C1 segment of cervical spinal cord (tissue), 14 donors: ENCODE measurements around the gene CHN2.

Experiments
- DNase-seq, 14 donors: peaks; one replicate each; lab custom pipeline; 2025; lab: John Stamatoyannopoulos, UW

The CHN2 gene

GRCh38 chr7:29360633-29361625 lies 166.4 kb downstream of the CHN2 start:
- peak in 1 of 14 donors; percentile 69 for DNase-seq

DNA sequence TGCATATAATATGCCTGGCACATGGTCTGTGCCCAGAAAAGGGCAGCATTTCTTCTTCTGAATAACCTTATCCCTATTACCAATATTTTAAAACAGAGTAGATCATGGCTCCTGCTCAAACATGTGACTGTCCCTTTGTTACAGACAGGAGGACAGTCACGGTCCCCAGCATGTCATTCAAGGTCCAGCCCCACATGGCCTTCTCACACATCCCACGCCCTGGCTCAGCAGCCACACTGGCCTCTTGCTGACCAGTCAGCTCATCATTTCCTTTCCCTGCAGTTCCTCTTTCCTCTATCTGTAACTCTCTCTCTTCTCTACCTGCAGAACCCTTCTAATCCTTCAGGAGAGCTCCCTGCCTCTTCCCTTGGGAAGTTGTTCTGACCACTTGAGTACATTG lies 167.8 kb downstream of the CHN2 start:
- peak in 1 of 14 donors; percentile 53 for DNase-seq

GRCh38 chr7:29363636-29364425 lies 169.3 kb downstream of the CHN2 start:
- DNase-seq: no peak

GRCh38 chr7:29364661-29365060 lies 170.1 kb downstream of the CHN2 start:
- DNase-seq: no peak

DNA sequence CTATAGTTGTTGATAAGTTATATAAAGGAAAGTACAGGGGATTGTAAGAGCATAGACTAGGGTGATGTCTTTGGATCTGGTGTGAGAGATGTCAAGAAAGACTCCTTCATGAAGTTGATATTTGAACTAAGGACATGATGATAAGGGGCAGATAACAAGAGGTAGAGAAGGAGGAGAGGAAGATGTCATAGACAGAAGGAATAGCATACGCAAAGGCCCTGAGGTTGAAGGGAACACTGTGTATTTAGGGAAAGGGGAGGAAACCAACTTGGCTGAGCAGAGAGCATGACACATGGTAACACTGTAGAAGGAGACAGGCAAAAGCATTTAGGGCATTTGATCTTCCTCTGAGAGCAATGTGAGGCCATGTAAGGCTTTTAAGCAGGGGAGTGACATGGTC lies 170.8 kb downstream of the CHN2 start:
- no peak for DNase-seq

DNA sequence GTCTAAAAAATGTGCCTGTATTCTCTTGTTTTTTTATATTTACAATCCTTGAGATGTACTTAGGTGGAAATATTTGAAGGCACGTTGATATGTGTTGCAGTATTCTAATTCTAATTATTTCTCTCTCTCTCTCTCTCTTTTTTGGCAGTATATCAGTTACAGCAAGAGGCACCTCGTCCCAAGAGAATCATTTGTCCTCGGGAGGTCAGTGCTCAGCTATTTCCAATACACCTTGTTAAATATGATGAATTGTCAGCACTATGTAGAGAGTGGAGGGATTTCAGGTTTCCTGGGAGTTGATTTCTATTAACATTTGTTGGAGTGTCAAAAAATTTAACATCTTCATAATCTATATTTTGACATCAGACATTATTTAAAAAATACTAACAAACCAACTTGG lies 173.2 kb downstream of the CHN2 start:
- DNase-seq: no peak

DNA sequence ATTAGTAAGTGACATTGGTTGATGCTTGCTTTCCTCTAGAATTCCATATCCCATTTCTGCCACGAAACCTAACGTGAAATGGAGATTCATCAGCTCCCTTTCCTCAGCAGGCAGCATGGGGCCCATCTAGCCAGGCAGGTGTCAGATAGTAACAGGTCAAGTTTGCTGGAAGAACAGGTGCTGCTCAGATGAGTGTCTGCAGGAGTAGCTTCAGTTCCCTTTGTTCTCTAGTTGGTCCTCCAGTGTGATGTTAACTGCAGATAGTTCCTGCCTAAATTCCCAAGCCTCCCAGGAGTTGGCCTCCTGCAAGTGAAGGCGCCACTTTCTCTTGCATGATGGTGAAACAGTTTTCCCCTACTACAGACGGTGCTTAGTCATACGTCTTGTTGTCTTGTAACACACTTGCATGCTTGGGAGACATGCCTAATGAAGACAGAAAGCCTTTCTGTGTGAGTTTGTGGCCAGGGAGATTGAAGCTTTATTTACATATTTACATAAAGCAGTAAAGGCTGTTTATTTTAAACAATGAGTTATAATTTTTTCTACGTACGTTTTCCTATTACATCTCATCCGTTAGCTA lies 175.4 kb downstream of the CHN2 start:
- DNase-seq: no peak

DNA sequence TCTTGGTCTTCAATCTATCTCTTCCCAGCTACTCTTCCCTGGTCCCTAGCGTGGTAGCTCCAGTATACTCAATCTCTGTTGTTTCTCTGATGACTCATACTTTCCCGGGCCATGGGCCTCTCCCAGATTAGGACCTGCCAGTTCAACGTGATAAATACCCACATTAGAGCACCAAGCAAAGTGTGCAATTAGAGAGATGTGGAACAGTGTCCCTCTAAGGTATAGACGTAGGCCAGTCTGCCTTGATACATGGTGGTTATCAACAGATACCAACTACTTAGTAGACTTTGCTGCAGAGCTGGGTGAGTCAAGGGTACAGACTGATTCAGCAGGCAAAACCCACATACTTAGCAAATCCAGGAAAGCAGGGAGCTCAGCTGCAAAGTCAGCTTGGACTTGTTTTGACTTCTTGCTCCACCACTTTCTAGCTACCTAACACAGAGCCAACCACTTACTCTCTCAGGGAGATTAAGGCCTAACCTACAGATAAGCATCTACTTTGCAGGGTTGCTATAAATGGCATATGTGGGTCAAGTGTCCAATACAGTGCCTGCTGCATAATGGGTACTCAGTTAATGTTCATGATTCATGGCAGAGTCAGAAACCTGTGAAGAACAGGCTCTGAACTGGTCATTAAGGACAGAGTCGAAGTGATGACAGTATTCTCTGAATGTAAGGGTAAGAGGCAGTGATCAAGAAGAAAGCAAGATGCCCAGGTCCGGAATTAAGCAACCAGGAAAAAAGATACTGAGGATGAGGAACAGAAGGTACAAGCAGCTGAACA lies 176.1 kb downstream of the CHN2 start:
- no peak for DNase-seq

DNA sequence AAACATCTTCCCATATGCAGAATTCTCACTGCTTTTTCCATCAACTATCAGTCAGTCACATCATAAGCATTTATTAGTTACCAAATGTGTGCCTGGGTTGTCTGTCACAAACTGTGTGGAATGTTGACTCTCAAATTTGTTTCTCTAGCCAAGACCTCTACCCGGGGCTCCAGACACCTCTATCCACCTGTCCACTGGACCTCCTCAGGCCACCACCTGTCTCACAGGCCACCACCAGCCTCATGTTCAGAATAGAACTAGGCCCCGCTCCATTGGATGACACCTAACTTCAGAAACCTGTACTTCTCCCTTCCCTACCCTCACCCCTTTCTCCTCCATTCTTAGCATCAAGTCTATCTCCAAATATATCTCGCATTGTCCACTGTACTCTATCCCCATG lies 176.9 kb downstream of the CHN2 start:
- DNase-seq: peak in 1 of 14 donors; percentile 41

GRCh38 chr7:29372351-29373090 lies 177.9 kb downstream of the CHN2 start:
- DNase-seq: no peak

DNA sequence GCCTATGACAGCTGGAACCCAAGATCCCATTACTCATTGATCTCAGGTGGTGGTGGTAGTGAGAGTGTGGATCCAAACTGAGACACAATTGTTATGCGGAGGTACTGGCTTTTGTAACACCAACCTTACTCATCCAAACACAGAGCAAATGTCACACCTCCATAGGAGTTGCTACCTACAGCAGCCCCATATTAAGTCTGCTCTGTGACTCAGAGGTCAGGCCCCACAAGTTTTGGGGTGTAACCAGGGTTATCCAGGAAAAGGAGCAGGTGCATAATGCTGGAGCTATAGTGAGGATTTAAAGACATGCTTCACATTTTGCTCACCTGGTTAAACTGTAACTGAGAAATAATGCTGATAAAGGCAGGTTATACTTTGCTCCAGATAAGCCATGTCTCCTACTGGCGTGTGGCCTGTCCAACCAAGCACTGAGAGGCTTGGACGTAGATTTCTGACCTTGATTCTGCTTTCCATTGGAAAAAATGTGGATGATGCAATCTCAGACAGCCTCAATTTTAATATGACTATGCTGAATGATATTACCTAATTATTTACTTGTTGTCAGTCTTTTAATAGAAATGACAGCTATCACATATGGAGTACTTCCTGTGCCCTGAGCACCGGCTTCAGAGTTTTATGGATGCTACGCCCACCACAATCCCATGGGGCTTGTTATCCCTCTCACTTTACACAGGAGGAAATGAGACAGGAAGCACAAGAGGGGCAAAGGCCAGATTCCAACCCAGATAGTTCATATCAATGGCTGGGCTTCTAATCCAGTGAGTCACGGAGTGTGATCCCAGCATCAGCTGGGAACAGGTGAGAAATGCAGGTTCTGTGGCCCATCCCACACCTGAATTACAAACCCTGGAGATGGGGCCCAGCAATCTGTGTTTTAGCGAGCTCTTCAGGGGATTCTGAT lies 181.3 kb downstream of the CHN2 start:
- no peak for DNase-seq

DNA sequence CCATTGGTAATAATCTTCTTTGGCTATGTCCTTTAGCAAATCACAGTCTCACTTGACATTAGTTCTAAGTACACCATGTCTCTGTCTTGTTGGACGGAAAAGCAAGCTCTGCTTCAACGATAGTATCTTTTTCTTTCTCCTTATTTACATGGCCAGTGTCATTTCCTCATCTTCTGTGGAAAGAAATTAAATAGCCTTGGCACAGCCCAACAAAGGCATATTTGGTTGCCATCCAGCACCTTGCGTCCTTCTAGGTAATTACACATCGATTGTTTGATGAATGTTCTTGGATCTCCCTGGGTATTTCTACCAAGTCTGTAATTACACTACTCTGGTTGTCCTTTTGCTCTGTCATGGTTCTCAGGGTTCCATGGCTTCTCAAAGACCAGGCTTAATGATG lies 183.1 kb downstream of the CHN2 start:
- DNase-seq: no peak

DNA sequence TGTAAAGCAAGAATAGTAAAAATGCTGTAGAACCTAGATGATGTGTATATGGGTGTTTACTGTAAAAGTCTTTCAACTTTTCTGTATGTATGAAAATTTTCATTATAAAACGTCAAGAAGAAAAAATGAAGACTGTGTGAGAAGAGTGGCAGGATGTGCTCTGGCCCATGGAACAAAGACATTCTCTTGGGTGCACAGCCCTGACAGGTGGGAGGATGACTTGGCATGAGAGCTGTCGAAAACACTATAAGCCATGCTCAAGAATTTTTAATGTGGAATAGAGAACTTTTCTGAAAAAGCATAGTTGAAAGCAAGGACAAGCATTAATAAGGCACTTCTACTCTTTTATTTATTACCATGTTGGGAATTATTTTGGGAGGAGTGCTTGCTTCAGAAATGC lies 185.0 kb downstream of the CHN2 start:
- DNase-seq: no peak

DNA sequence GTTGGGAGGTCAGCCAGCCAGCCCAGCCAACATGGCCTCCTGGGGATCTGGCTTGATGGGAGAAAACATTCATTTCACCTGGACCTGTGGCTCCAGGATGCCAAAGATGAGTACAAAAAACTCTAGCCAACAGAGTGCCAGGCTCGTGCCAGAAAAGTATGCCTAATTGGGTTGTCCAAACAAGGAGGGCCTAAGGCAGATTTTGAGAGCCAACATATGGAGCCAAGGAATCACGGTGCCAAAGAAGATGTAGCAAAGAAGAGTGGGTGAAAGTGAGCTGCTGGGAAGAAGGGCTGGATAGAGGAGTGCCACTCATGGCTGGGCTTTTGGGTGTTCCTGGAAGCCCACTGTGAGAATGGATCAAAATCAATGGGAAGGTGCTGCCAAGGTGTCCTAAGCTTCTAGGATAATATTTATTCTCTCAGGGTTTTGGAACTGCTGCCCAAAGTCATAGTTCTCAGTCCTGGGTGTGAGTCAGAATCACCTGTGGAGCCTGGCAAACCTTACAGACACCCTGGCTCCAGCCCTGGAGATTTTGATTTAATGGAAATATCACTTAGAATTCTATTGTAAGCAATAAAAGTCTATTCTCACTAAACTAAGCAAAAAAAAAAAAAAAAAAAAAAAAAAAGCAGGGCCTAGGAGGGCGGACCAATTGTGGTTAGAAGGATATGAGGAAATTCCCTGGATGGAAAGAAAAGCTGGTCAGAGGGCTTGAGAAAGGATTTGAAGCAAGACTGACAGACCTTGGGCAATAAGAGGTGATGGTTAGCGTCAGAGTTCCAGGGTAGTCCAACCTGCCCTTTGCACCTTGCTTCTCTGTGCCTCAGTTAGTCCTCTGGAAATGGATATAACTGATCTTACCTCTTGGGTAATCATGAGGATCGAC lies 186.9 kb downstream of the CHN2 start:
- DNase-seq: peak in 1 of 14 donors; percentile 91

- DNase-seq: no peak
Measured at GRCh38 chr7:29384277-29384676, 189.7 kb downstream of the CHN2 start.

DNA sequence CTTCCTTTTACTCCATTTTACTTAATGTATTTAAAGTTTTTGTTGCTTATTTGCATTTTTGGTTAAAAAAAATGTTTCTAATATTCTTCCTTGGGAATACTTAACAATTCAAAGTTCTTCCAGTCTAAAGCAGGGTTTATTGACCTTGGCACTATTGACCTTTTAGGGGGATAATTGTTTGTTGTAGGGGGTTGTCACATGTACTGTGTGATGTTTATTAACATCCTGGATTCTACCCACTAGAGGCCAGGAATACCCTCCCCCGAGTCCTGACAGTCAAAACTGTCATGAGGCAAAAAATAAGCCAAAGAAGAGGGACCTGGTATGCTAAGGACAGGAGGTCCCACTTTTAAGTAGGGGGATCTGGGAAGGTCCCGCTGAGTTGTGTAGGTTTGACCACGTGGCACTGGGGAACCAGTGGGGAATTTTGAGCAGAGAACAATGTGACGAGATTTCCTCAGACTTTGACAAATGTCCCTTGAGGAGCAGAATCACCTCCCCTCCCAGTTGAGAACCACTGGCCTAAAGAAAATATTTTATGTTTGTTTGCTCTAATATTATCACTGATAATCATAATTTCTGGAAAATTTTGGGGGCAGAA lies 190.7 kb downstream of the CHN2 start:
- no peak for DNase-seq

DNA sequence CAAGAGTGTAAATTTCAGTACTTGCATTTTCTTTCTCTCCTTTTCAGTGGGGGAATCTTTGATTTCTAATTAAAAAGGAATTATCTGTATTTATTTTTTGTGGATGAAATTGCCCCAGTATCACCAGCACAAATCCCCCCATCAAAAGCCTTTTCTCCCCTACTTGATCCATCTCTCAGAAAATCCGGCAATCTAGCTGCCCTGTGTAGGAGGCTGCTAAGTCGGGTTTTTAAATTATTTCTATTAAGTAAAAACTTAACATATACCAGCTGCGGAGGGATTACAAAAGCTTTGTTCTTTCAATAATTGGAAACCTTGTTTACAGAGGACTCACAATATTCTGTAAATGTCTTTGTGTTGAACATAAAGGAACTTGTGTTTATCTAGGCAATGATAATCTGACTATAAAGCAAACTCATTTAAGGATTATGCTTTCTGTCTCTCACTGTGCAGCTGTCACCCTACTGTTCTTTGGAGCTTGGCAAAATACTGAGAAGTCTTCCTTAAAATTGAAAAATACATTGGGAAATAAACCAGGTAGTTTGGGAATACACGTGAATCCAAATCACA lies 191.7 kb downstream of the CHN2 start:
- no peak for DNase-seq

DNA sequence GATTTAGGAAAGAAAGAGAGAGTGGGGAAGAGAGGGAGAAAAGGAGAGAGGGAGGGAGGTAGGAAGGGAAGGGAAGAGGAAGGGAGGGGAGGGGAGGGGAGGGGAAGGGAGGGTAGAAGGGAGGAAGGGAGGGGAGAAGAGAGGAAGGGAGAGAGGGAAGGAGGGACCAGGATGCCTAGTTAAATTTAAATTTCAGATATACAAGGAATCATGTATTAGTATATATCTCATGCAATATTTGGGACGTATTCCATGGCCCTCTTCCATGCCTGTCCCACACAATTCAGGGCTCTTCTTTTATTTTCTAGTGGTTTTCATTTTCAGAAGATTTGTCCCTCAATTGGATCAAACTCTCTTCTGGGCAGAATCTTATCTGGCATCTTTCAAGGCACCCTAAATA lies 196.7 kb downstream of the CHN2 start:
- DNase-seq: no peak
